GM18907 (cell line): Measurements from ENCODE around the gene ZKSCAN1.
A peak's percentile ranks its signal among the peaks of the same experiment; 100 is the strongest.

ENCODE experiments used
- ATAC-seq: cut with Tn5 transposase; IDR thresholded peaks from one replicate; pipeline ENCODE4 v1.9.1; 2021; ENCODE audit warnings: mild to moderate bottlenecking, moderate library complexity; ENCODE audit not compliant: unreplicated experiment

ZKSCAN1 gene

GRCh38 chr7:100075418-100075817 is 60.0 kb downstream of the ZKSCAN1 start:
- no peak for ATAC-seq

GRCh38 chr7:100077205-100077604 is 61.8 kb downstream of the ZKSCAN1 start:
- no peak for ATAC-seq

- no peak for ATAC-seq
Observed at GRCh38 chr7:100079024-100079560, 63.7 kb downstream of the ZKSCAN1 start.

GRCh38 chr7:100080907-100081534 is 65.6 kb downstream of the ZKSCAN1 start:
- no peak for ATAC-seq

- peak; percentile 84 for ATAC-seq
Observed at GRCh38 chr7:100081535-100082102, 66.2 kb downstream of the ZKSCAN1 start, which contains the start of gene ZNF3. ZNF3 (minus strand) TSS chr7:100081723; CDS start chr7:100077357, 4,366 bp downstream.

GRCh38 chr7:100082978-100083377 is 67.6 kb downstream of the ZKSCAN1 start:
- no peak for ATAC-seq

GRCh38 chr7:100085515-100085914 is 70.1 kb downstream of the ZKSCAN1 start:
- no peak for ATAC-seq

- no peak for ATAC-seq
Observed at GRCh38 chr7:100087055-100087750, 71.8 kb downstream of the ZKSCAN1 start.

- no peak for ATAC-seq
Observed at GRCh38 chr7:100088095-100088620, 72.8 kb downstream of the ZKSCAN1 start.

GRCh38 chr7:100088621-100089457 is 73.4 kb downstream of the ZKSCAN1 start, which contains the start of gene COPS6:
COPS6 (plus strand) TSS chr7:100088969; CDS start chr7:100088991, 22 bp downstream.
- peak; percentile 53 for ATAC-seq

- ATAC-seq = no peak
Observed at GRCh38 chr7:100089458-100090196, 74.2 kb downstream of the ZKSCAN1 start.

- ATAC-seq = no peak
Observed at GRCh38 chr7:100090527-100091410, 75.4 kb downstream of the ZKSCAN1 start.
